WTC11 (cell line): ENCODE data around the gene NPIPB6.
"Not testable (repeated sequence)": the region's sequence is repeated elsewhere in the genome, so short reads cannot be mapped to it uniquely, and the experiment has no call there.

ENCODE experiments used
- CREB1 ChIP-seq: sonication (generic); formaldehyde crosslinking; IDR thresholded peaks from 2 replicates; pipeline ENCODE4 v1.8.0; 2023; ENCODE audit warnings: mild to moderate bottlenecking, missing genetic modification reagents
- CTCF ChIP-seq: fragments of 200-600 bp; IDR thresholded peaks from 2 replicates; pipeline ENCODE4 v1.8.0; 2022; ENCODE audit warnings: antibody characterized with exemption
- TEAD4 ChIP-seq: sonication (generic); formaldehyde crosslinking; IDR thresholded peaks from 2 replicates; pipeline ENCODE4 v1.8.0; 2022; ENCODE audit warnings: mild to moderate bottlenecking, missing genetic modification reagents

DNA sequence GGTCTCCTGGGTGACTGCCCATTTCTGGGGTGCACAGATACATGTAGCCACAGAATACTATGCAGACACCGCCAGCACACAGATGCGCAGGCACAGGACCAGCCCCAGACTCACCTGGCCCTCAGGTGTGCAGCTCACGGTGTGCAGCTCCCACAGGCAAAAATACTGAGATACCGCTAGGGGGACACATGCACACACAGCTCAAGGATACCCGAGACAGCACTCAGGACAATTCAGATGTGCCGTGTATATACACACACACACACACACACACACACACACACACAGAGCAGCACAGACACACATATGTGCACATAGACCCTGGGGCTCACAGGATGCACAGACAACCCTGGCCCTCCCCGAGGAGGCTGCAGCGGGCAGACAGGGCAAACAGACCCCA is 11.8 kb upstream of the NPIPB6 start:
- not testable (repeated sequence) for TF ChIP-seq CTCF; TEAD4 (CRISPR knock-in tag); CREB1 (CRISPR knock-in tag)
